HepG2 (cell line): ENCODE data around the gene DOCK1. TPM values are rescaled to one million over a fixed set of nuclear protein-coding genes. Genes with fewer than 3 reads are reported as not detected.

Source experiments
- ATAC-seq: fragments of 200-7000 bp; cut with Tn5 transposase; 3 replicates; pipeline ENCODE4 v1.9.1; 2020; ENCODE audit warnings: mild to moderate bottlenecking, moderate library complexity
- BruUV-seq: library from RNA; stranded (reverse); fragments of 400-500 nt; replicated peaks from 2 replicates; lab custom pipeline; 2021; lab: Mats Ljungman, UMichigan
- CTCF ChIA-PET: fragments of 300-600 bp; formaldehyde crosslinking; extraction: SDS; loops from one replicate; lab custom pipeline; 2021; ENCODE audit warnings: low total read pairs, inconsistent platforms, low intra/inter-chr PET ratio; lab: Yijun Ruan, JAX
- POLR2A ChIA-PET: fragments of 350-600 bp; sonication (Branson Sonifier 250); formaldehyde crosslinking; loops from one replicate; lab custom pipeline; 2020; ENCODE audit warnings: antibody characterized with exemption, inconsistent platforms; lab: Yijun Ruan, JAX
- DNase-seq: peaks from one replicate; pipeline ENCODE4 v3.0.0-alpha.2; 2015; ENCODE audit warnings: low spot score
- FAIRE-seq: peaks from 3 replicates; lab custom pipeline; 2011; peaks lifted over from hg19 to GRCh38; lab: Jason Lieb, UNC
- H2AFZ ChIP-seq: one replicate; pipeline ENCODE4 v1.6.1; 2011; ENCODE audit warnings: low read length, inconsistent platforms
- H3K27ac ChIP-seq: fragments of 300-600 bp; 3 replicates; pipeline ENCODE4 v1.8.0; 2011; ENCODE audit warnings: mixed run types, mild to moderate bottlenecking, mixed read lengths, low read length, inconsistent platforms; ENCODE audit not compliant: insufficient read depth; ENCODE audit errors: extremely low read length
- H3K27me3 ChIP-seq, 2 experiments: fragments of 200-600 bp in 1 of 2; 2 replicates in 1 of 2; 3 replicates in 1 of 2; pipeline versions ENCODE4 v1.6.0 to v1.8.0; 2011; ENCODE audit warnings: low read length in 2 of 2, mild to moderate bottlenecking in 2 of 2, moderate library complexity in 2 of 2, inconsistent platforms in 1 of 2; ENCODE audit not compliant: insufficient read depth in 2 of 2, control insufficient read depth in 1 of 2
- H3K36me3 ChIP-seq, 2 experiments: fragments of 200-600 bp in 1 of 2; replicated peaks in 1 of 2; 2 replicates in 1 of 2; 3 replicates in 1 of 2; pipeline versions ENCODE4 v1.5.1 to v1.8.0; 2011; ENCODE audit warnings: low read length in 2 of 2, inconsistent platforms in 1 of 2; ENCODE audit not compliant: insufficient read depth in 2 of 2, control insufficient read depth in 1 of 2
- H3K4me1 ChIP-seq: 2 replicates; pipeline ENCODE4 v1.5.1; 2012; ENCODE audit warnings: low read length, inconsistent platforms; ENCODE audit not compliant: insufficient read depth
- H3K4me2 ChIP-seq: 2 replicates; pipeline ENCODE4 v1.6.0; 2011; ENCODE audit warnings: low read depth, low read length, inconsistent platforms
- H3K4me3 ChIP-seq, 3 experiments: fragments of 200-600 bp in 1 of 3; sonication (generic), shearing (Covaris generic) in 1 of 3; replicated peaks in 1 of 3; 2 replicates each; pipeline ENCODE4 v1.5.1; 2011 to 2016; ENCODE audit warnings: low read length in 3 of 3, inconsistent platforms in 2 of 3, low read depth in 2 of 3, mild to moderate bottlenecking in 2 of 3, control low read depth in 1 of 3, mixed read lengths in 1 of 3; ENCODE audit not compliant: insufficient read depth in 1 of 3
- H3K79me2 ChIP-seq: one replicate; pipeline ENCODE4 v1.6.1; 2011; ENCODE audit warnings: low read length, inconsistent platforms; ENCODE audit not compliant: insufficient read depth
- H3K9ac ChIP-seq: 2 replicates; pipeline ENCODE4 v1.6.0; 2011; ENCODE audit warnings: mild to moderate bottlenecking, low read depth, low read length, inconsistent platforms; ENCODE audit not compliant: insufficient read depth
- H3K9me3 ChIP-seq: 2 replicates; pipeline ENCODE4 v1.5.1; 2012; ENCODE audit warnings: mild to moderate bottlenecking, low read length
- H4K20me1 ChIP-seq: 2 replicates; pipeline ENCODE4 v1.6.0; 2011; ENCODE audit warnings: inconsistent platforms, mild to moderate bottlenecking, low read length, moderate library complexity; ENCODE audit not compliant: insufficient read depth
- ARNT ChIP-seq: fragments of 450-650 bp; IDR thresholded peaks from 2 replicates; pipeline ENCODE4 v1.6.1; 2017
- DMTF1 ChIP-seq: sonication (generic); formaldehyde crosslinking; IDR thresholded peaks from 2 replicates; pipeline ENCODE4 v1.4.0; 2020; ENCODE audit warnings: mild to moderate bottlenecking, missing genetic modification reagents
- NONO ChIP-seq, 2 experiments: fragments of 450-650 bp in 1 of 2; sonication (generic) in 1 of 2; formaldehyde crosslinking in 1 of 2; IDR thresholded peaks in 1 of 2; conservative IDR thresholded peaks in 1 of 2; 2 replicates each; pipeline versions ENCODE4 v1.6.1 to v1.8.0; 2017 to 2022; ENCODE audit warnings: mild to moderate bottlenecking in 1 of 2, missing genetic modification reagents in 1 of 2, moderate library complexity in 1 of 2
- THYN1 ChIP-seq: sonication (generic); formaldehyde crosslinking; IDR thresholded peaks from 2 replicates; pipeline ENCODE4 v1.8.1; 2023; ENCODE audit warnings: low read depth, mild to moderate bottlenecking, moderate library complexity, missing genetic modification reagents, borderline replicate concordance
- ZNF264 ChIP-seq: sonication (generic); formaldehyde crosslinking; IDR thresholded peaks from 2 replicates; pipeline ENCODE4 v1.4.0; 2020; ENCODE audit warnings: missing genetic modification reagents
- ZNF747 ChIP-seq: sonication (generic); formaldehyde crosslinking; IDR thresholded peaks from 2 replicates; pipeline ENCODE4 v1.8.1; 2023; ENCODE audit warnings: missing genetic modification reagents, mild to moderate bottlenecking, borderline replicate concordance
- WGBS: methylation state at CpG from one replicate; pipeline ENCODE4 v1.1.6; 2017; ENCODE audit warnings: low lambda C conversion rate; 5-methylcytosine and 5-hydroxymethylcytosine counted together
- in situ Hi-C: cut with HindIII; loops from 2 replicates; pipeline ENCODE4 v1.10.0; 2017; ENCODE audit warnings: low pct_unique_long_range_greater_than_20kb; ENCODE audit not compliant: extremely low pct_ligation_motif_present
- intact Hi-C: fragments of 100-400 bp; cut with micrococcal nuclease; formaldehyde crosslinking; loops from one replicate; pipeline ENCODE4 v1.10.0; 2022; ENCODE audit not compliant: unreplicated experiment
- polyA plus RNA-seq, 8 experiments: library from polyadenylated mRNA; depleted of rRNA in 3 of 8; stranded (reverse) in 7 of 8; unstranded in 1 of 8; fragments of >200 nt; fragmentation: Illumina TruSeq in 4 of 8; extraction: Trizol in 4 of 8; gene quantifications; 2 replicates each; pipeline versions ENCODE4 v1.2.1 to v1.2.3, GENCODE V29; 2011 to 2016; ENCODE audit warnings: low read depth in 4 of 8, missing spikeins in 1 of 8, mixed read lengths in 1 of 8; ENCODE audit not compliant: insufficient read depth in 1 of 8
- total RNA-seq, 5 experiments: library from RNA; depleted of rRNA; stranded (reverse); fragments of >200 nt; fragmentation: Illumina TruSeq; extraction: Trizol; gene quantifications; 2 replicates each; pipeline ENCODE4 v1.2.3, GENCODE V29; 2016; ENCODE audit warnings: low read depth in 1 of 5
- TF ChIP-seq, protein P1 (sequence below): sonication (generic); formaldehyde crosslinking; IDR thresholded peaks from 2 replicates; pipeline ENCODE4 v1.5.0; 2020; ENCODE audit warnings: mild to moderate bottlenecking, missing genetic modification reagents, moderate library complexity
- TF ChIP-seq, protein P2 (sequence below): IDR thresholded peaks from 2 replicates; pipeline ENCODE4 v1.6.1; 2016; ENCODE audit warnings: missing compliant biosample characterization, missing genetic modification reagents, borderline replicate concordance

DOCK1 gene
- total and polyA plus RNA-seq, 2 of the 13 experiments (the other 11 are each of a cell fraction or from before 2014, with no cell fraction given) = 8.3 to 25.5 TPM

DNA sequence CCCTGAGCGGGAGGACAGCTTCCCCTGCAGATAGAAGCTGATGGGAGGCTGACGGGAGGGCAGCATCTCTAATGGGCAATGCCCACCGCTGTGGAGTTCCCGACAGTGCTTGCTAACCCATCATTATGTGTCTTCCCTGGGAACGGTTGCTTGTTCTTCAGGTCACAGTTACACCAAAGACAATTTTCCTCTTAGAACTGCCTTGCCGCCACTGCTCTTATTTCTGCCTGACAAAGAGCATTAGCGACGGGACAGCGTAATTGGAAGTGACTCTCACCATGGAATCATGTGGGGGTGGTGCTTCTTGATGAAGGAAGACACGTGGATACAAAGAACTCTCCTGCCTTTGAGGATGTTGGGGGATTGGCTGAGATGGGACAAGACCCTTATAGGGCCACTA is 562.6 kb downstream of the DOCK1 start:
- TF ChIP-seq NONO (IDR thresholded peaks at IDR 0.05) (no peak), NONO (CRISPR knock-in tag; conservative IDR thresholded peaks at IDR 0.05) (no peak), ZNF264 (CRISPR knock-in tag) (no peak), ZNF747 (CRISPR knock-in tag) (no peak), THYN1 (CRISPR knock-in tag) (no peak), ARNT (no peak), DMTF1 (CRISPR knock-in tag) (no peak)
- TF ChIP-seq, protein P1, sequence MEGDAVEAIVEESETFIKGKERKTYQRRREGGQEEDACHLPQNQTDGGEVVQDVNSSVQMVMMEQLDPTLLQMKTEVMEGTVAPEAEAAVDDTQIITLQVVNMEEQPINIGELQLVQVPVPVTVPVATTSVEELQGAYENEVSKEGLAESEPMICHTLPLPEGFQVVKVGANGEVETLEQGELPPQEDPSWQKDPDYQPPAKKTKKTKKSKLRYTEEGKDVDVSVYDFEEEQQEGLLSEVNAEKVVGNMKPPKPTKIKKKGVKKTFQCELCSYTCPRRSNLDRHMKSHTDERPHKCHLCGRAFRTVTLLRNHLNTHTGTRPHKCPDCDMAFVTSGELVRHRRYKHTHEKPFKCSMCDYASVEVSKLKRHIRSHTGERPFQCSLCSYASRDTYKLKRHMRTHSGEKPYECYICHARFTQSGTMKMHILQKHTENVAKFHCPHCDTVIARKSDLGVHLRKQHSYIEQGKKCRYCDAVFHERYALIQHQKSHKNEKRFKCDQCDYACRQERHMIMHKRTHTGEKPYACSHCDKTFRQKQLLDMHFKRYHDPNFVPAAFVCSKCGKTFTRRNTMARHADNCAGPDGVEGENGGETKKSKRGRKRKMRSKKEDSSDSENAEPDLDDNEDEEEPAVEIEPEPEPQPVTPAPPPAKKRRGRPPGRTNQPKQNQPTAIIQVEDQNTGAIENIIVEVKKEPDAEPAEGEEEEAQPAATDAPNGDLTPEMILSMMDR = no peak
- TF ChIP-seq, protein P2, sequence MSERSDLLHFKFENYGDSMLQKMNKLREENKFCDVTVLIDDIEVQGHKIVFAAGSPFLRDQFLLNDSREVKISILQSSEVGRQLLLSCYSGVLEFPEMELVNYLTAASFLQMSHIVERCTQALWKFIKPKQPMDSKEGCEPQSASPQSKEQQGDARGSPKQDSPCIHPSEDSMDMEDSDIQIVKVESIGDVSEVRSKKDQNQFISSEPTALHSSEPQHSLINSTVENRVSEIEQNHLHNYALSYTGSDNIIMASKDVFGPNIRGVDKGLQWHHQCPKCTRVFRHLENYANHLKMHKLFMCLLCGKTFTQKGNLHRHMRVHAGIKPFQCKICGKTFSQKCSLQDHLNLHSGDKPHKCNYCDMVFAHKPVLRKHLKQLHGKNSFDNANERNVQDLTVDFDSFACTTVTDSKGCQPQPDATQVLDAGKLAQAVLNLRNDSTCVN = no peak
- TF ChIP-seq, all 625 proteins: peak for 0
- POLR2A ChIA-PET = no interaction called here
- 60% methylated on average over 7 of the region's 10 CpGs for WGBS
- CTCF ChIA-PET = no interaction called here
- ATAC-seq (no peak), DNase-seq (no peak), FAIRE-seq (no peak)
- H3K4me3 ChIP-seq = no peak overlapping the region
- peaks cover 9% of the 10 kb centered on the region for H3K4me1 ChIP-seq
- H2AFZ ChIP-seq = no peak overlapping the region
- H3K4me2 ChIP-seq = no peak overlapping the region
- peaks cover 7 to 26% of the 10 kb centered on the region in 2 experiments; a peak in 4 of 5 replicates for H3K27me3 ChIP-seq
- no peak overlapping the region for H3K27ac ChIP-seq
- H3K9ac ChIP-seq = no peak overlapping the region
- intact Hi-C loops (no loop called here), in situ Hi-C loops (no loop called here)
- no TSS peak for BruUV-seq
- no peaks in the 10 kb centered on the region for H4K20me1 ChIP-seq
- H3K79me2 ChIP-seq = no peaks in the 10 kb centered on the region
- H3K9me3 ChIP-seq = no peaks in the 10 kb centered on the region
- H3K36me3 ChIP-seq = no peaks in the 10 kb centered on the region
